ENCODE data around the gene KCNJ2.

KCNJ2 gene

GRCh38 chr17:70169709-70170597 lies 621 bp downstream of the KCNJ2 start:
- H3K27ac ChIP-seq (ENCODE audit: insufficient read depth in 1 of 2, low read depth in 1 of 2, low read length in 2 of 2, poor library complexity in 1 of 2, severe bottlenecking in 2 of 2), result no peak overlapping the region

GRCh38 chr17:70171159-70171558 lies 1.8 kb downstream of the KCNJ2 start:
- no peak for DNase-seq

More at GRCh38 chr17:70169709-70170597, 621 bp downstream of the KCNJ2 start:
- 12% methylated on average over 20 of the region's 24 CpGs for WGBS (ENCODE audit: insufficient coverage)
- Histone ChIP-seq H3K27me3 (replicated peaks in 2 of 5; ENCODE audit: control insufficient read depth in 4 of 5, insufficient read depth in 5 of 5, low read length in 4 of 5) (peaks cover 2 to 31% (median 10%) of the 10 kb centered on the region in 5 experiments), H3K36me3 (ENCODE audit: control insufficient read depth in 4 of 4, insufficient read depth in 4 of 4, low read length in 3 of 4) (no peaks in the 10 kb centered on the region), H3K4me1 (ENCODE audit: control extremely low read depth in 1 of 4, control insufficient read depth in 4 of 4, insufficient read depth in 4 of 4, low read length in 3 of 4) (peaks cover 2 to 23% (median 19%) of the 10 kb centered on the region in 4 experiments), H3K4me3 (ENCODE audit: control insufficient read depth in 1 of 7, extremely low read depth in 1 of 7, insufficient read depth in 4 of 7, low read depth in 2 of 7, low read length in 6 of 7) (peak overlapping the region in 6 of 7 experiments; percentile 60 to 84 (median 71)), H3K9me3 (ENCODE audit: control extremely low read depth in 1 of 5, control insufficient read depth in 4 of 5, insufficient read depth in 2 of 5, low read depth in 1 of 5, low read length in 4 of 5) (no peaks in the 10 kb centered on the region)
- DNase-seq, result peak; percentile 1 to 62 (median 55)
- CTCF ChIA-PET, result interaction anchor here (1.3 kb wide), 1 partner anchor 38 kb away, joined by 4 read pairs; no protein-coding TSS in a partner anchor
- POLR2A ChIA-PET, result no interaction called here

GRCh38 chr17:70172449-70172848 lies 3.1 kb downstream of the KCNJ2 start:
- CTCF ChIA-PET, result no interaction called here
- POLR2A ChIA-PET, result no interaction called here
- DNase-seq, result no peak
- peaks cover 0 to under 1% (median 0%) of the 10 kb centered on the region in 5 experiments for H3K9me3 ChIP-seq (ENCODE audit: control extremely low read depth in 1 of 5, control insufficient read depth in 4 of 5, insufficient read depth in 2 of 5, low read depth in 1 of 5, low read length in 4 of 5)
- peaks cover 2 to 23% (median 19%) of the 10 kb centered on the region in 4 experiments for H3K4me1 ChIP-seq (ENCODE audit: control extremely low read depth in 1 of 4, control insufficient read depth in 4 of 4, insufficient read depth in 4 of 4, low read length in 3 of 4)
- WGBS (ENCODE audit: insufficient coverage), result no CpG with 5 or more reads among the region's 2 CpGs
- no peak overlapping the region for H3K4me3 ChIP-seq (ENCODE audit: control insufficient read depth in 1 of 7, extremely low read depth in 1 of 7, insufficient read depth in 4 of 7, low read depth in 2 of 7, low read length in 6 of 7)
- no peaks in the 10 kb centered on the region for H3K36me3 ChIP-seq (ENCODE audit: control insufficient read depth in 4 of 4, insufficient read depth in 4 of 4, low read length in 3 of 4)
- no peak overlapping the region for H3K27ac ChIP-seq (ENCODE audit: insufficient read depth in 1 of 2, low read depth in 1 of 2, low read length in 2 of 2, poor library complexity in 1 of 2, severe bottlenecking in 2 of 2)
- H3K27me3 ChIP-seq (replicated peaks in 2 of 5; ENCODE audit: control insufficient read depth in 4 of 5, insufficient read depth in 5 of 5, low read length in 4 of 5), result peaks cover 4 to 31% (median 10%) of the 10 kb centered on the region in 5 experiments

More at GRCh38 chr17:70171159-70171558, 1.8 kb downstream of the KCNJ2 start:
- Histone ChIP-seq H3K4me3 (ENCODE audit: control insufficient read depth in 1 of 7, extremely low read depth in 1 of 7, insufficient read depth in 4 of 7, low read depth in 2 of 7, low read length in 6 of 7) (peak overlapping the region in 1 of 7 experiments; percentile 19), H3K36me3 (ENCODE audit: control insufficient read depth in 4 of 4, insufficient read depth in 4 of 4, low read length in 3 of 4) (no peaks in the 10 kb centered on the region), H3K9me3 (ENCODE audit: control extremely low read depth in 1 of 5, control insufficient read depth in 4 of 5, insufficient read depth in 2 of 5, low read depth in 1 of 5, low read length in 4 of 5) (no peaks in the 10 kb centered on the region), H3K4me1 (ENCODE audit: control extremely low read depth in 1 of 4, control insufficient read depth in 4 of 4, insufficient read depth in 4 of 4, low read length in 3 of 4) (peaks cover 2 to 23% (median 19%) of the 10 kb centered on the region in 4 experiments), H3K27me3 (replicated peaks in 2 of 5; ENCODE audit: control insufficient read depth in 4 of 5, insufficient read depth in 5 of 5, low read length in 4 of 5) (peaks cover 4 to 31% (median 10%) of the 10 kb centered on the region in 5 experiments), H3K27ac (ENCODE audit: insufficient read depth in 1 of 2, low read depth in 1 of 2, low read length in 2 of 2, poor library complexity in 1 of 2, severe bottlenecking in 2 of 2) (no peak overlapping the region)
- ChIA-PET POLR2A (interaction anchor here (0.7 kb wide), 2 partner anchors 105 to 351 kb away, joined by 3 to 5 read pairs; no protein-coding TSS in a partner anchor), CTCF (no interaction called here)
- 83% methylated on average over 3 of the region's 5 CpGs for WGBS (ENCODE audit: insufficient coverage)

GRCh38 chr17:70172923-70173322 lies 3.6 kb downstream of the KCNJ2 start:
- H3K9me3 ChIP-seq (ENCODE audit: control extremely low read depth in 1 of 5, control insufficient read depth in 4 of 5, insufficient read depth in 2 of 5, low read depth in 1 of 5, low read length in 4 of 5), result peaks cover 0 to 2% (median 0%) of the 10 kb centered on the region in 5 experiments

GRCh38 chr17:70173681-70174080 lies 4.3 kb downstream of the KCNJ2 start:
- no peak overlapping the region for H3K27ac ChIP-seq (ENCODE audit: insufficient read depth in 1 of 2, low read depth in 1 of 2, low read length in 2 of 2, poor library complexity in 1 of 2, severe bottlenecking in 2 of 2)
- peaks cover 4 to 31% (median 10%) of the 10 kb centered on the region in 5 experiments for H3K27me3 ChIP-seq (replicated peaks in 2 of 5; ENCODE audit: control insufficient read depth in 4 of 5, insufficient read depth in 5 of 5, low read length in 4 of 5)
- ChIA-PET CTCF (no interaction called here), POLR2A (no interaction called here)
- H3K4me1 ChIP-seq (ENCODE audit: control extremely low read depth in 1 of 4, control insufficient read depth in 4 of 4, insufficient read depth in 4 of 4, low read length in 3 of 4), result peaks cover 0 to 14% (median 11%) of the 10 kb centered on the region in 4 experiments
- no peak overlapping the region for H3K4me3 ChIP-seq (ENCODE audit: control insufficient read depth in 1 of 7, extremely low read depth in 1 of 7, insufficient read depth in 4 of 7, low read depth in 2 of 7, low read length in 6 of 7)
- peaks cover 0 to 2% (median 0%) of the 10 kb centered on the region in 5 experiments for H3K9me3 ChIP-seq (ENCODE audit: control extremely low read depth in 1 of 5, control insufficient read depth in 4 of 5, insufficient read depth in 2 of 5, low read depth in 1 of 5, low read length in 4 of 5)
- 82% methylated on average over 4 of the region's 4 CpGs for WGBS (ENCODE audit: insufficient coverage)
- no peak for DNase-seq
- H3K36me3 ChIP-seq (ENCODE audit: control insufficient read depth in 4 of 4, insufficient read depth in 4 of 4, low read length in 3 of 4), result no peaks in the 10 kb centered on the region

More at GRCh38 chr17:70172923-70173322, 3.6 kb downstream of the KCNJ2 start:
- Histone ChIP-seq H3K4me3 (ENCODE audit: control insufficient read depth in 1 of 7, extremely low read depth in 1 of 7, insufficient read depth in 4 of 7, low read depth in 2 of 7, low read length in 6 of 7) (no peak overlapping the region), H3K27me3 (replicated peaks in 2 of 5; ENCODE audit: control insufficient read depth in 4 of 5, insufficient read depth in 5 of 5, low read length in 4 of 5) (peaks cover 4 to 31% (median 10%) of the 10 kb centered on the region in 5 experiments), H3K4me1 (ENCODE audit: control extremely low read depth in 1 of 4, control insufficient read depth in 4 of 4, insufficient read depth in 4 of 4, low read length in 3 of 4) (peaks cover 2 to 21% (median 17%) of the 10 kb centered on the region in 4 experiments), H3K27ac (ENCODE audit: insufficient read depth in 1 of 2, low read depth in 1 of 2, low read length in 2 of 2, poor library complexity in 1 of 2, severe bottlenecking in 2 of 2) (no peak overlapping the region), H3K36me3 (ENCODE audit: control insufficient read depth in 4 of 4, insufficient read depth in 4 of 4, low read length in 3 of 4) (no peaks in the 10 kb centered on the region)
- WGBS (ENCODE audit: insufficient coverage), result no CpG with 5 or more reads among the region's 2 CpGs
- peak in 2 of 3 donors; percentile 15 to 19 for DNase-seq
- ChIA-PET POLR2A (no interaction called here), CTCF (no interaction called here)

GRCh38 chr17:70181376-70181775 lies 12.0 kb downstream of the KCNJ2 start:
- no peaks in the 10 kb centered on the region for H3K27me3 ChIP-seq (replicated peaks in 2 of 5; ENCODE audit: control insufficient read depth in 4 of 5, insufficient read depth in 5 of 5, low read length in 4 of 5)
- POLR2A ChIA-PET, result no interaction called here
- CTCF ChIA-PET, result no interaction called here
- H3K27ac ChIP-seq (ENCODE audit: insufficient read depth in 1 of 2, low read depth in 1 of 2, low read length in 2 of 2, poor library complexity in 1 of 2, severe bottlenecking in 2 of 2), result no peak overlapping the region
- no peaks in the 10 kb centered on the region for H3K36me3 ChIP-seq (ENCODE audit: control insufficient read depth in 4 of 4, insufficient read depth in 4 of 4, low read length in 3 of 4)
- no peak overlapping the region for H3K4me3 ChIP-seq (ENCODE audit: control insufficient read depth in 1 of 7, extremely low read depth in 1 of 7, insufficient read depth in 4 of 7, low read depth in 2 of 7, low read length in 6 of 7)
- peak in 1 of 3 donors; percentile 2 for DNase-seq
- H3K4me1 ChIP-seq (ENCODE audit: control extremely low read depth in 1 of 4, control insufficient read depth in 4 of 4, insufficient read depth in 4 of 4, low read length in 3 of 4), result no peaks in the 10 kb centered on the region
- H3K9me3 ChIP-seq (ENCODE audit: control extremely low read depth in 1 of 5, control insufficient read depth in 4 of 5, insufficient read depth in 2 of 5, low read depth in 1 of 5, low read length in 4 of 5), result peaks cover 0 to 2% (median 0%) of the 10 kb centered on the region in 5 experiments
- WGBS (ENCODE audit: insufficient coverage), result 85% methylated on average over 2 of the region's 5 CpGs

- Histone ChIP-seq H3K27me3 (replicated peaks in 2 of 5; ENCODE audit: control insufficient read depth in 4 of 5, insufficient read depth in 5 of 5, low read length in 4 of 5) (no peaks in the 10 kb centered on the region), H3K4me3 (ENCODE audit: control insufficient read depth in 1 of 7, extremely low read depth in 1 of 7, insufficient read depth in 4 of 7, low read depth in 2 of 7, low read length in 6 of 7) (no peak overlapping the region), H3K9me3 (ENCODE audit: control extremely low read depth in 1 of 5, control insufficient read depth in 4 of 5, insufficient read depth in 2 of 5, low read depth in 1 of 5, low read length in 4 of 5) (peaks cover 0 to 2% (median 0%) of the 10 kb centered on the region in 5 experiments), H3K4me1 (ENCODE audit: control extremely low read depth in 1 of 4, control insufficient read depth in 4 of 4, insufficient read depth in 4 of 4, low read length in 3 of 4) (no peaks in the 10 kb centered on the region), H3K27ac (ENCODE audit: insufficient read depth in 1 of 2, low read depth in 1 of 2, low read length in 2 of 2, poor library complexity in 1 of 2, severe bottlenecking in 2 of 2) (no peak overlapping the region), H3K36me3 (ENCODE audit: control insufficient read depth in 4 of 4, insufficient read depth in 4 of 4, low read length in 3 of 4) (no peaks in the 10 kb centered on the region)
- no peak for DNase-seq
- 100% methylated on average over 2 of the region's 3 CpGs for WGBS (ENCODE audit: insufficient coverage)
- POLR2A ChIA-PET, result no interaction called here
- CTCF ChIA-PET, result no interaction called here
Observed at GRCh38 chr17:70181866-70182265, 12.5 kb downstream of the KCNJ2 start.
